SU-DHL-6 (cell line): ENCODE results near the gene STK33.

Source experiments
- H2AFZ ChIP-seq: fragments of 200-600 bp; sonication (generic); 2 replicates; pipeline ENCODE4 v1.6.1; 2014; ENCODE audit warnings: low read depth, mild to moderate bottlenecking, moderate library complexity, mixed read lengths, antibody characterized with exemption, low read length; ENCODE audit not compliant: severe bottlenecking
- H3F3A ChIP-seq: fragments of 200-600 bp; shearing (Covaris generic); 2 replicates; pipeline ENCODE4 v1.6.0; 2016; ENCODE audit warnings: antibody characterized with exemption, mild to moderate bottlenecking; ENCODE audit not compliant: insufficient read depth
- H3K27ac ChIP-seq: fragments of 200-600 bp; sonication (generic); 2 replicates; pipeline ENCODE4 v1.5.1; 2016; ENCODE audit warnings: low read depth, mild to moderate bottlenecking, low read length, moderate library complexity, mixed read lengths
- H3K27me3 ChIP-seq: fragments of 200-600 bp; sonication (generic), shearing (Covaris generic); 2 replicates; pipeline ENCODE4 v1.6.0; 2014; ENCODE audit warnings: mild to moderate bottlenecking, low read length
- H3K36me3 ChIP-seq: fragments of 200-600 bp; sonication (generic); 2 replicates; pipeline ENCODE4 v1.6.1; 2014; ENCODE audit warnings: mild to moderate bottlenecking, low read length, mixed read lengths
- H3K4me2 ChIP-seq: fragments of 300-600, 200-600 bp; shearing (Covaris generic), sonication (generic); 2 replicates; pipeline ENCODE4 v1.6.0; 2014; ENCODE audit warnings: low read length, low read depth, mild to moderate bottlenecking; ENCODE audit not compliant: poor library complexity, severe bottlenecking
- H3K4me3 ChIP-seq: fragments of 200-600 bp; sonication (generic); 2 replicates; pipeline ENCODE4 v1.5.1; 2014; ENCODE audit warnings: antibody characterized with exemption, low read length, mild to moderate bottlenecking, mixed read lengths; ENCODE audit not compliant: insufficient read depth, poor library complexity, severe bottlenecking
- H3K79me2 ChIP-seq: fragments of 200-600 bp; sonication (generic); 2 replicates; pipeline ENCODE4 v1.6.1; 2014; ENCODE audit warnings: mild to moderate bottlenecking, low read length, moderate library complexity; ENCODE audit not compliant: insufficient read depth
- H3K9ac ChIP-seq: fragments of 200-600 bp; sonication (generic); 2 replicates; pipeline ENCODE4 v1.7.0; 2014; ENCODE audit warnings: mild to moderate bottlenecking, low read length
- H3K9me2 ChIP-seq: fragments of 200-600 bp; sonication (generic); replicated peaks from 2 replicates; pipeline ENCODE4 v1.6.1; 2014; ENCODE audit warnings: low read length; ENCODE audit not compliant: insufficient read depth
- H3K9me3 ChIP-seq: fragments of 200-600 bp; sonication (generic); 2 replicates; pipeline ENCODE4 v1.6.1; 2014; ENCODE audit warnings: low read length, mixed read lengths; ENCODE audit not compliant: insufficient read depth
- H4K20me1 ChIP-seq: fragments of 200-600 bp; sonication (generic); 2 replicates; pipeline ENCODE4 v1.6.1; 2014; ENCODE audit warnings: low read depth, mild to moderate bottlenecking, antibody characterized with exemption, low read length, moderate library complexity, mixed read lengths
- CTCF ChIP-seq: fragments of 200-600 bp; sonication (generic); IDR thresholded peaks from one replicate; pipeline ENCODE4 v1.5.1; 2017; ENCODE audit warnings: antibody characterized with exemption, mild to moderate bottlenecking, low read length, moderate library complexity; ENCODE audit not compliant: insufficient read depth, poor library complexity, severe bottlenecking
- EZH2phosphoT487 ChIP-seq: fragments of 200-600 bp; sonication (generic), shearing (Covaris generic); conservative IDR thresholded peaks from 2 replicates; pipeline ENCODE4 v1.6.1; 2018; ENCODE audit warnings: mild to moderate bottlenecking, antibody characterized with exemption, low read length, moderate library complexity, mixed read lengths

The STK33 gene

GRCh38 chr11:8596504-8597046 is 2.5 kb upstream of the STK33 start:
- Histone ChIP-seq H4K20me1 (no peaks in the 10 kb centered on the region), H3K4me2 (no peak overlapping the region), H3K27me3 (no peaks in the 10 kb centered on the region), H3K79me2 (no peaks in the 10 kb centered on the region), H3K27ac (no peak overlapping the region), H3K4me3 (no peak overlapping the region), H3K36me3 (no peaks in the 10 kb centered on the region), H3F3A (0 out of 2 replicates have a peak, but pooled peaks cover 5% of the 10 kb centered on the region), H3K9me3 (no peaks in the 10 kb centered on the region), H2AFZ (no peak overlapping the region), H3K9me2 (no peaks in the 10 kb centered on the region), H3K9ac (no peak overlapping the region)
- TF ChIP-seq CTCF = no peak
- TF ChIP-seq EZH2phosphoT487 = no peak

GRCh38 chr11:8593455-8593854 is 573 bp downstream of the STK33 start:
- Histone ChIP-seq H3K27ac (no peak overlapping the region), H4K20me1 (no peaks in the 10 kb centered on the region), H3K36me3 (no peaks in the 10 kb centered on the region; the same call in 1 of the 2 replicates), H3K9me2 (no peaks in the 10 kb centered on the region), H3K4me3 (peak overlapping the region; percentile 62), H3K9ac (peak overlapping the region; percentile 69), H3K27me3 (no peaks in the 10 kb centered on the region), H2AFZ (peak overlapping the region; percentile 96), H3K9me3 (no peaks in the 10 kb centered on the region), H3K79me2 (no peaks in the 10 kb centered on the region), H3K4me2 (peak overlapping the region; percentile 81), H3F3A (0 out of 2 replicates have a peak, but pooled peaks cover 5% of the 10 kb centered on the region)
- TF ChIP-seq CTCF (no peak), EZH2phosphoT487 (no peak)

- no peak overlapping the region for H3K4me3 ChIP-seq
- no peaks in the 10 kb centered on the region for H3K79me2 ChIP-seq
- H3K4me2 ChIP-seq = no peak overlapping the region
- no peak for TF ChIP-seq EZH2phosphoT487
- no peak for TF ChIP-seq CTCF
- no peaks in the 10 kb centered on the region; the same call in 1 of the 2 replicates for H3K36me3 ChIP-seq
- H2AFZ ChIP-seq = no peak overlapping the region
- H3K9ac ChIP-seq = no peak overlapping the region
- no peak overlapping the region for H3K27ac ChIP-seq
- no peaks in the 10 kb centered on the region for H4K20me1 ChIP-seq
- no peaks in the 10 kb centered on the region for H3F3A ChIP-seq
- no peaks in the 10 kb centered on the region for H3K9me3 ChIP-seq
- H3K9me2 ChIP-seq = no peaks in the 10 kb centered on the region
- no peaks in the 10 kb centered on the region for H3K27me3 ChIP-seq
These were observed 6.1 kb downstream of the STK33 start for GRCh38 chr11:8587915-8588314.
